COLO829 (cell line): ENCODE results near the gene PAX5.

ENCODE experiments used
- DNase-seq: peaks from one replicate; pipeline ENCODE4 v3.0.0; 2012; ENCODE audit warnings: low spot score

PAX5 gene

DNA sequence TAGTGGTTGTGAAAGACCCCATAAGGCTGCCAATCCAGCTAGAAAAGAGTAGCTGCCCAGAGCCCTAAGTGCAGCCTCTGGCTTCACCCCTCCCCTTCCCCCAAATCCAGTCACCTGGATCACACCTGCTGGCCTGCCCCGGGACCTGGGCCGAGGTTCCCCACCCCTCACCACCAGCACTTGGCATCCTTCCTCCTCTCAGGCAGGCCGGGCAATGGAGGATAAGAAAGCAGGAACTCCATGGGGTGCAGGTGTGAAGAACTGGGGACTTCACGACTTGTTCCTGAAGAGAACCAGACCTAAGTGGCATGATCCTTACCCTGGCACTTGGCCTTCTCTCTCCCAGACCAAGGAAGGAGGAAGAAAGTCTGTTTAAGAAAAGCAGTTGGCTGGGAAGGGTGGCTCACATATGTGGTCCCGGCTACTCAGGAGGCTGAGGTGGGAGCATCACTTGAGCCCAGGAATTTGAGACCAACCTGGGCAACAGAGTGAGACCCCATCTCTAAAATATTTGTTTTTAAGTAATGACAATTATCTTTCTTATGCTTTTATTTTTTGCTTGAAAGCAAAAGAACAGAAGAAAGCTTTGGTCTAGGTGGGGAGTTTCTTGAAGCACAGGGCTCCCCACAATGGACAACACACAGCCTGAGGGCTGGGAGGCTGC, 131.1 kb downstream of the PAX5 start:
- DNase-seq = no peak

DNA sequence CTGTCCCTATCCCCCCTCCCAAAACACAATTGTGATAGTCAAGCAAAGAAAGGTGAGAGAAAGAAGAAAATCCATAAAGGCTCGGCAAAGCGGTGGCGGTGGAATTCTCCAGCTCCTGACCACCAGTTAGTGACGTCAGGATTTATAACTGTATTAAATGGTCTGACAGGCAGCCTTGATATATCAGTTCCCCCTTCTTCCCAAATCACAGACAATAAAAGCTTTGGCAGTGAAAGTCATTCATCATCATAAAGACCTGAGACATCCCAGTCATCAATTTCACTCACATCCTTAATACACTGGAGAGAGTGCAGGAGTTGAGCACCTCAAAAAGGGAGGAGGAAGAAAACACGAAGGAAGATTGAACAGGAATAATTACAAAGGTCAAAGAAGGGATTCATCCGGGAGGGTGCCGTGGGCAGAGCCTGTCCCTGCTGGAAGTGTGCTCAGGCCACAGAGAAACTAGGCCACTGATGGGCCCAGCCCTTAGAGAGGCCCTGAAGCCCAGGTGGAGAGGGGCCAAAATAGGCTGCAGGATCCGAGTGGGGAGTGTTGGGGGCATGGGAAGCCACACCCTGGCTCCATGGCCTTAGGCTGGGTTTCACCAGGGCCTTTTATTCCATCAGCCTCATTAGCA, 131.9 kb downstream of the PAX5 start:
- no peak for DNase-seq

DNA sequence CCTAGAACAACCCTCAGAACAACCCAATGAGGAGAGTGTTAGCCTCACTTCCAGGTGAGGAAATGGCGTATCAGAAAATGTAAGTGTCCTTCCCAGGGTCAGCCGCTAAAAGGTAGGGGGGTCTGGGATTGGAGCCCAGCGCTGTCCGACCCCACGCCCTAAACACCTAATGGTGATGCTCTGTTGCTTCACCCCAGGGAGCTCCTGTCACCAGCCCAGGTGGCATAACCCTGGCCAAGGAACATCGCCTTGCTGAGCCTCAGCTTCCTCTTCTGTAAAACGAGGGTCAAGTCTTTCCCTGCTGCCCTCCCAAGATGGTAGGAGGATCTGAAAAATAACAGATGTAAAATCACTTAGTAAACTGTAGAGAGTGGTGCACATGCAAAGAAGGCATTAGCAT, 132.5 kb downstream of the PAX5 start:
- no peak for DNase-seq

DNA sequence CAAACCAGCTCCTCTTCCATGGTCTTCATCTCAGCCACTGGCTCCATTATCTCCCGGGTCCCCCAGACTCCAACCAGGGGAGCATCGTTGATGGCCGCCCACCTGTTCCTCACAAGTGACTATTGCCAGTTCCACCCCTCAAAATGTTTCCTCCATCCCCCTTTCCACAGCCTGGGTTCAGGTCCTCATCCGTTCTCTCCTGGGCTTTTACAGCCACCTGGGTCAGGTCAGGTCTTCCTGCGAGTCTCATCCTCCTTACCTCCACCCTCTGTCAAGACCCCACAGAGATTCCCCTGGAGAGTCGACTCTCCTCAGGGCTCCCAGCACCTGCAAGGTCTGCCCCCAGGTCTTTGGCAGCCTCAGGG, 133.2 kb downstream of the PAX5 start:
- no peak for DNase-seq

DNA sequence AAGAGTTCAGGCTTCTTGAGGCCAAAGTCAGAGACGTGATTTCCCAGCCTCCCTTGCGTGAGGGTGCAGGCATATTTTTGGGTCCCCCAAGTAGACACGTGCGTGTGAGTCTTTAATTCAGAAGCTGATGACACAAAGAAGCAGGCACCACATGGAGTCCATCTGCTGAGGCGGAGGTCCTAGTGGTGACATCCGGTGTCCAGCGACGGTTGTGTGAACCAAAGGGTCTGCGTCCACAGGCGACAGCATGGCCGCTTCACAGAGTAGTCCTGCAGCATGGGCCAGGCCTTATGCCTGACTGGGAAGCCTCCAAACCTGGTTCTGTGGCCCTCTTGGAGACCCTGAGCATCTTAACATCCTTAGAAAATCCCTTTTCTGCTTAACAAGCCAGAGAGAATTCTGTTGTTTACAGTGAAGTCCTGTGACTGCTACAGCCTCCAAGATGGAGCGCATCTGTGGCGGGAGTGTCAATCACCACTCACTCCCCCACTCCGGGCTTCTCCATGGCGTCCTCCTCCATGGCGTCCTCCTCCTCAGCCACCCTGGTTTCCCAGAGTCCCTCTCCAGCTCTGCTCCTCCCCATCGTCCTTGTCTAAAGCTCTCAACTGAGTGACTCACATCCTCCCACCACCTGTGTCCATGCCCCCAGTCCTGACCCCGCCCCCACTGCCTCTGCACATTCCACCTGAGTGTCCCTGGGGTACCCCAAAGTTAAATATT, 133.8 kb downstream of the PAX5 start:
- no peak for DNase-seq

DNA sequence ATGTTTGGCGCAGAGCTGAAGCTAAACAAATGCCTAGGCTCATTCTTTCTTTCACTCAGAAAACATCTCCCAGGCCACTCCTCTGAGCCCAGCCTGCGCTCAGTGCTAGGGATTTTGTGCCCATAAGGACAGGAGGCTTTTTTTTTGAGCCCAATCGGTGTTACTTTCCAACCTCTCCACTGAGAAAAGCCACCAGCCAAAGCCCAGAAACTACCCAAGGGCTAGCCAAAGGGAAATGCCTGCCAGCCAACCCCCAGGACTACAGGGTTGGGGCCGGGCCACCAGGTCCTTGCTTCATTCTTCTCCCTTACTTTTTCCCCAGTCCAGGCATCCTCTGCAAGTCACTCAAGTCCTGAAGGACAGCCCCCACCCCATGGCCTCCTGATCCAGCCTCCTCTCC, 134.7 kb downstream of the PAX5 start:
- no peak for DNase-seq

DNA sequence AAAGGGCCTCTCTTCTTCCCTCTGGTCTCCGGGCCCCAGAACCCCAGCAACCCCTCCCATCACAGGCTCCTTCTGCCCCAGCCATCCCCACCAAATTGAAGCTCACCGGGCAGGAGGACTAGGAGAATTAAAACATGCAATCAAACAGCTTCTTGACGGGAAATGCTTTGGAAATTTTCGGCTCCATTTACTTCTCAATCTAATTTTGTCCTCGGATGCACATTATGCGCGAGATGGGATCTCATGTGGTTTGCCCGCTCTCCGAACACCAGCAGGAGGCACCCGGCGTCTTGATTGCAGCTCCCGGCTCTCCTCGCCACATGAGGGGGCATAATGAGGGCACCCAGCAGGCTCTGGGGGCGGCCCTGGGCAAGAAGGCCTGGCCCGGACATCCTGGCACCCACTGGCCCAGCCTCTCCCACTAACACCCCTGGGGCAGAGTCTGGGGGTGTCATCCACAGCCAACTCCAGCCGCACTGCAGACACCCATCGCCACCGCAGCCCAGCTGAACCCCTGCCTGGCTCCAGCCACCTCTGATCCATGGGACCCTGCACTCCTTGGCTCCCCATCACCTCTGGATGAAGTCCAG, 135.5 kb downstream of the PAX5 start:
- no peak for DNase-seq

DNA sequence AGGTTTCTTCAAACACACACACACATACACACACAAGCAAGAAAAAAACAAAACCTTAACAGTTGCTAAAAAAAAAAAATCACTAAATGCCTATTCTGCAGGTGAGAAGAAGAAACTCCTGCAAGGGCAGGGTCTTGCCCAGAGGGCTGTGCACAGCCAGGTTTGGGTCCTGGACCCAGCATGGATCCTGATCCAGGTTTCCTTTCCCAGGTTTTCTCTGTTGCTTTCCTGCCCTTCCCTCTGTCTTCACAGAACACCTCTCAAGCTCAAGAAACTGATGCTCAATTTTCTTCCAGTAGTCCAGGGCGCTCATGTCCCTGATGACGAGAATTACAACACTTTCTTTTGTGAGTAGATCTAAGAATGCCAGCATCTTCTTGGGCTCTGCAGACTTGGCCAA, 136.6 kb downstream of the PAX5 start:
- DNase-seq = no peak

DNA sequence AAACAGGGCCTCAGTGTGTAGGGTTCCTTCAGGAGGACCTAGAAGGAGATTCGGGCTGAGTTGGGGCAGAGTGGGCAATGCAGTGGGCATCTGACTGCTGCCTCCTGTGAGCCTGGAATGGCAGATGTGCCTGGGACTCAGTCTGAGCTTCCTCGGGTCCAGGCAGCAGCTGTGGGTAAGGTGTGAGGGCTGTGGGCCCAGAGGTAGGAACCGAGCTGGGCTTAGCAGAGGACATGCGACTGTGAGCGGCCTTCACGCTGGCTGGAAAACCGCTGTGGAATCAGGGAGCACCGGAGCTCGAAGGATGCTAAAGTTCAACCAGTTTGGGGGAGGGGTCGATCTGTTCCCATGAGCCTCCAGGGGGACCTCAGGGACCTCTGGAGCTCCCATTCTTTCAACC, 137.0 kb downstream of the PAX5 start:
- DNase-seq = no peak

DNA sequence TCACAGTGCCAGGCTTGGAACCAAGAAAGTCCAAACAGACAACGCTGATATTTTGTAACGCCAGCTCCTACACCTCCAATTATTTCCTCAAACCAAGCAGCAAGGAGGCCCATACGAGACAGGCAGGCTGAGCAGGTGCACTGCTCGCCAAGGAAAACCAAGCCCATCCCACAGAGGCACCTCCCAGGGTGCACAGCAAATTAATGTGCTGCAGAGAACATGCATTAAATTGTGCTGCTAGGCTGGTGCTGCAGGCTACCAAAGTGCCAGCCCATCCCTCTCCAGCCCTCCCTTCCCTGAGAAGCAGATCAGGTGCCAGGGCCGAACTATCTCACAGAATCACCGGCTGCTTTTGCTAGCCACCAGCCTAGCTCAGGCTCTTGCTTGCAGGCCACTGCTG, 137.8 kb downstream of the PAX5 start:
- no peak for DNase-seq

DNA sequence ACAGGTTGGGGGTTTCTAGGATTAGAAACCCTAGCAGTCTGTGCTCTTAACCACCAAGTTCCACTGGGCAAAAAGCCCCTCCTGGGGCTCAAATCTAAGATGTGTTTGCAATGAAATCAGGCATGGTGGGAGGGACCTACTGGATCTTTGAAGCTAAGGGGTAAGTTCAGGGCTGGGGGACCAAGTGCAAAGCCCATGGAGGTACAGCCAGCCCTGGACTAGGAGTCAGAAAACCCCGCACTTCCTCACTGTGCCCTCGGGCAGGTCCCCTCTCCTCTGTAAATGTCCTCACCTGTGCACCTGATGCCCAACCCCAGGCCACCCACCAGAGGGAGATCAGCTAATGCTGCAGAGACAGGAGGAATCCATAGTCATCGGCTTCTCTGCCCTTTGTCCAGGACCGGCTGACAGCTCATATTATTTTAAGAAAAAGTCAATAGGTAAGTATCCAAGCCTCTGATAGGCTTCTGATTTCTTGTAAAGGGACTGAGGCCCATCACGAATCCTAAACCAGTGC, 138.3 kb downstream of the PAX5 start:
- no peak for DNase-seq

DNA sequence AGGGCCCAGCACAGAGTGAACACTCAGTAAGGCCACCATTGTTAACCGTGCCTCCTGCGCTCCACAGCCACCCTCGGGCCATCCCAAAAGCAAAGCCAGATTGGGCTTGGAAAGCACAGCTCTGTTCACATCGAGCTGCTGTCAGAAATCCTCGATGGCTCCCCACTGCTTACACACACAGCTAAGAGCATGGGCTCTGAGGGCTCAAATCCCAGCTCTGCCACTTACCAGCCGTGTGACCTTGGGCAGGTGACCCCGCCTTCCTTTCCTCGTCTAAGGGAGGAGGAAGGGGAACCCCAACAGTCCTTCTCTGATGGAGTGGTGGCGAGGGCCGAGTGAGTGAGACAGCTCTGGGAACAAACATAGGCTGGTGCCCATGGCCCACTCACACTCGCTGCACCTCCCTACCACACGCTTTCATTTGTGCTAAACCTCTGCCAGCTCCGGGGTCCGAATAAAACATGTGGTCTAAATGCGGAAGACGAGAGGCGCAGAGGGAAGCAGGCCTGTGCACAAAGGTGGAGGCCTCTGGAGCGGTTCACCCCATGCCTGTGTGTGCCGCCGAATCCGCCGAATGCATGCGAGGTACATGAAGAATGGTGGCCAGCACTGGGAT, 139.3 kb downstream of the PAX5 start:
- DNase-seq = no peak

DNA sequence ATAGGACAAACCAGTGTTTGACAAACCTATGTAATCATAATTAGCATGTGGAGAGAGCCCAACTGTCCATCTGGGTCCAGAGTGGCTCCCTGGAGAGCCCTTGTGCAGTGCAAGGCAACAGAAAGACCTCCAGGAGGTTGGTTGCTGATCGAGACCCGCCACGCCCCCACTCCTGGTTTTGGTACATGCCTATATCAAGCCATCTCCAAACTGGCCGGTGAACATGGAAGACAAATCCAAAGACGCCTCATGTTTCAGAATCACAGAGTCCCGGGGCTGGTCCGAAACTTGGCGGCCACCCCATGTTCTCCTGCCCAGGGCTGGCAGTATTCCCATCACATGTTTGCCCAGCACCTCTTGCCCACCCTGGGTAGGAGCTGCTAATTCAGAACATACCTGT, 140.2 kb downstream of the PAX5 start:
- no peak for DNase-seq

DNA sequence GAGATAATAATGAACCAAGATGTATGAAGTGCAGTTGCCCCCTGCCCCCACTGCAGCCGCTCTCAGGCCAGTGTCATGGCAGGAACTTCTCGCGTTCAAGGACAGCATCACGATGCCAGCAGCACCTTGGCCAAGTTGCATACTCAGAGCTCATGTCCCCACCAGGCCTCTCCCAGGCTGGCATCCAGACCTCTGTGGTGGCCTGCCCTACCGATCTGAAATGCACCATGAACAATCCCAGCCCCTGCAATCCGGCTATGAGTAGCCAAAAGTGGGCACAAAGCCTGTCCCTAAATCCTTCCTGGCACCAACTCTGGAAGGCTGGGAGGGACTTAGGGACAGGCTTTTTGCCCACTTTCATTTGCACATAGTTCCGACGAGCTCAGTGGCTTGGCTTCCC, 140.9 kb downstream of the PAX5 start:
- DNase-seq = no peak

DNA sequence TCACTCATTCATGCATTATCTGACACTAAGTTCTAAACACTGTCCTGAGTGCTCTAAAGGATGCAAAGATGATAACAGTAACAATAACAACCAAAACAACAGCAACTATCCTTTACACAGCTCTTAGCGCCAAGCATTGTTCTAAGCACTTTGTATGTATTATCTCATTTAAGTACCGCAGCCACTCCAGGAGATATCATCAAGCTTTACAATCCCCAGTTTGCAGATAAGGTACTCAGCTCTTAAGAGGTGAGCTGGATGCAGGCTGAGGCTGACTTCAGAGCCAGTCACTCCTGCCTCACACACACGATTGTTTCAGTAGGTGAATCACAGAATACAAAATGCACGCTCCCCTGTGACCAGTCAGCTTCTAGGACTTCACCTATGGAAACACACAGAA, 141.8 kb downstream of the PAX5 start:
- DNase-seq = no peak

DNA sequence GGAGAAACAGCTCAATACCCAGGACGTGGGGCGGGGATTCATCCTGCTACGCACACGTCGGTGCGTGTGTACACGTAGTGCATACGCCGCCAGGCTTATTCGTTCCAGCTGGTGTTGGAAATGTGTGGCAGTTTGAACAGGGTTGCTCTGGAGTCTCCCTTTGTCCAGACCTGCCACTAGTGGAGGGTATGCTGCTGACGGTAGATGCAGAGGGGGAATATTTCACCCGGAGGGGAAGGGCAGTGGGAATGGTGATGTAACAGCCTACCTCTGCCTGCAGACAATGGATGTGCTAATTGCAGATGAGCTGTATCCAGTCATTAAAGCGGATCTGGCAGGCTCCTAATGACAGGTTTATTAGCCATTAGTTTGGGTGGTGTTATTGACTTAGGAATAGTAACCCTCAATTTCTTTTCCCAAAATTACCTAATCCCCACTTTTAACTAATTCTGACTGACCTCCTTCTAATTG, 142.7 kb downstream of the PAX5 start:
- no peak for DNase-seq

DNA sequence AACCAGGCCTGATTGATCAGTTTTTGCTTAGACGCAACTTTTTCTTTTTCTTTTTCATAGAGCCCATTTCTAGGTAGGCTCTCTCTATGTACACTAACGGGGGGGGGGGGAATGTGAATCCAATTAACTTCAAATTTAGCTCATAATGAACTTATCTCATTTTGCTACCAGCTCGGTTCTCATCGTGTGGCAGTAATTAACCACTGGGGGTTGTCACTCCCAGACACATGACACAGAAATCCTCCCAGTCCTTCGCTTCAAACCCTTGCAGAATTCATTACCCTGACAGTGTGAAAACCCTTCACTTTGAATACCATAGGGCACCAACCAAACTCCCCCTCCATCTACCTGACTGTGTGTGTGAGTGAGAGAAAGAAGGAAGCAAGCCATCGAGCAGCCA, 144.2 kb downstream of the PAX5 start:
- DNase-seq = no peak

DNA sequence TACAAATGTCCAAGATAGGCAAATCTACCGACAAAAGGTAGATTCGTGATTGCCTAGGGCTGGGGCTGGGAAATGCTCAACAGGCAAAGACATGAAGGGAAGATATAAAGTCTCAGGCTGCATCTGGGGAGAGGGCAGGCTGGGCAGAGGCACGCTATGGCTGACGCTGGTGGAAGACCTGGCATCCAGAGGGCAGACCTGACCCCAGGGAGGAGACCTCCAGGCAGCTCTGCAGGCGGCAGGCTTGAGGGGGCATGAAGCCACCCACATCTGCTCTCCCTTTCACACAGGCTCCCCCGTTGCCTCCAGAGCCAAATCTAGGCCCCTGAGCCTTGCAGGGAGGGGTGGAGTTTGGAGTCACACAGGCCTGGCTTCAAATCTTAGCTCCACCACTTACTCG, 145.5 kb downstream of the PAX5 start:
- no peak for DNase-seq

DNA sequence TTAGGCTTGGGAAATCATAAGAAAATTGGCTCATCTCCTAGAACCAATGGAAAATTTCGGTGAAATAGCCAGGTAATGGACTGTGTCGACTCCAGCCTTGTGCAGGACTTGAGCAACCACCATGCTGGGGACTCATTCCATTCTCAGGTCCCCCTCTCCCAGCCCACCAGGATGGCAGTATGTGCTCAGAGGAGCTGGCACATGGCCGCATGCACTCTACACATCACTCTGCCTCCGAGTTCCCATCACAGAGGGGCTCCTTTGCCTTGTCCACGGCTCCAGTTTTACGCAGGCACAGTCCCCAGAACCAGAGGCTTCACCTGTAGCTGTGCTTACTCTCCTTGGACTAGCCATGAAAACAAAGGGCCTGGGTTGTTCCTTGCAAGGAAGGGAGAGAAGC, 149.3 kb downstream of the PAX5 start:
- DNase-seq = no peak

DNA sequence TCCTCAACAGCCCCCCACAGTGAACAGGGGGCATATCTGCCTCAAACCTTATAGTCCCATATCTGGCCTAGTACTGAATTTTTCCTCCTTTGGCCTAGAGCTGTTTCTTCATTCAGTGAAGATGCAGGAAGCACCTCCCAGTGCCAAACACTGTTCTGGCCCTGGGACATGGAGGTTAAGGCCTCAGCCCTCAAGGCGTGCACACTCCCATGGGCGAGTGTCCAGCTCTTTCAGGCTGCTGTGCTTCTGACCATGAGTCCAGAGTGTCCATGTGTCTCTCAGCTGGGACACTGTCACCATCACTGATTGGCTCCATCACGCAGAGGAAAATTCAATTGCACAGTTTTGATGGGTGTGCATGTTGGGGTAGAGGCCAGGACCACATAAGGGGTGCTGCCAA, 151.5 kb downstream of the PAX5 start:
- no peak for DNase-seq

DNA sequence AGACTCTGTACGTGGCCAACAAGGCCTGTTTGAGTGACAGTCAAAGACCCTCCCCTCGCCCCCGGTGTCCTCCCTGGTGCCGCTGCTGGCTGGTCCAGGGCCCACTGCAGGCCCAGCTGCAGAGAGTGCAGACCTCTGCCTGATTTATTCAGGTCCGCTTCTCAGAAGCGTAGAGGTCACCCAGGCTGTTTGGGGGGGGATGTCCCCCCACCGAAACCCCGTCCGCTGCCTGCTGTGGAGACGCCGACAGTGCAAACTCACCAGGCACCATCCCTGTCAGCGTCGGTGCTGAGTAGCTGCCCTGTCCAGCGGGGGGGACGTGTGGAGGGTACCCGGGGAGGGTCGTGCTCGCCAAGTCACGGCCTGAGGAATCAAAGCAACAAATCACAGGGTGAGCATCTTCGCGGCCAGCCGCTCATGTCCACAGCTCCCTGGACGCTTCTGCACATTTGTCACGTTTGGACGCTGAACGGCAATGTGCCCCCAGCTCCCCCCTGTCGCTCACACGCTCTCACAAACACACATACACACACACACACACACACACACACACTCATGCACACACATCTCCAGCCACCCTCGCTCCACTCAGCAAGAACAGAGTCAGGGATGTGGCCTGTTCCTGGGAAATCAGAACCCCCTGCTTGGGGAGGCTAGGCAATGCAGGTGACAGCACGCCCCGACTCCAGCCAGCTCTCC, 152.2 kb downstream of the PAX5 start:
- no peak for DNase-seq

DNA sequence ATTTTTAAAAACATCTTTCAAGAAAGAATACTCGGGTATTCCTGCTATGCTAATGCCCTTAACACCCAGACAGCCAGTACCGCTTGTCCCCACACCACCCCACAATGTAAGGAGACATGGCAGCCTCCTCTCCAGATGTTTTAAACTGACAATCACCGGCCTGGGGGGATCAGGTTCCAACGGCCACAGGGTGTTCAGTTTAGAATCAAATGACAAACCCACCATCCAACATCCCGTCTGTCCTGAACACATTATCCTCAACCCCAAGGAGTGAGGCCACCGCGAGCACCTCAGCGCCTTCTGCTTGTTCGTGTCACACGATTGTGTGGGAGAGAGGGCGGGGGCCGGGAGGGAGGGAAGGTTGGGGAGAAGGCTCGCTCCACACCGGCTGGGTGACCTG, 152.8 kb downstream of the PAX5 start:
- no peak for DNase-seq
